Uterus (tissue), 2 donors: Measurements from ENCODE around the gene GALNT9.

Experiments used
- POLR2A ChIP-seq, 2 donors: fragments of 450-650 bp; IDR thresholded peaks; one replicate each; pipeline ENCODE4 v1.6.1; 2016; ENCODE audit warnings: antibody characterized with exemption in 2 of 2, mild to moderate bottlenecking in 1 of 2, moderate library complexity in 1 of 2
- TF ChIP-seq, protein P1 (sequence below), 4 experiments: fragments of 200-600 bp in 2 of 4; fragments of 450-650 bp in 2 of 4; sonication (generic) in 2 of 4; IDR thresholded peaks; one replicate each; pipeline ENCODE4 v1.5.1; 2016 to 2019; ENCODE audit warnings: antibody characterized with exemption in 4 of 4, mild to moderate bottlenecking in 2 of 4, moderate library complexity in 1 of 4

GRCh38 chr12:132239392-132239791, 90.0 kb downstream of the GALNT9 start:
- TF ChIP-seq POLR2A (IDR thresholded peaks at IDR 0.05) = no peak
- TF ChIP-seq, protein P1, sequence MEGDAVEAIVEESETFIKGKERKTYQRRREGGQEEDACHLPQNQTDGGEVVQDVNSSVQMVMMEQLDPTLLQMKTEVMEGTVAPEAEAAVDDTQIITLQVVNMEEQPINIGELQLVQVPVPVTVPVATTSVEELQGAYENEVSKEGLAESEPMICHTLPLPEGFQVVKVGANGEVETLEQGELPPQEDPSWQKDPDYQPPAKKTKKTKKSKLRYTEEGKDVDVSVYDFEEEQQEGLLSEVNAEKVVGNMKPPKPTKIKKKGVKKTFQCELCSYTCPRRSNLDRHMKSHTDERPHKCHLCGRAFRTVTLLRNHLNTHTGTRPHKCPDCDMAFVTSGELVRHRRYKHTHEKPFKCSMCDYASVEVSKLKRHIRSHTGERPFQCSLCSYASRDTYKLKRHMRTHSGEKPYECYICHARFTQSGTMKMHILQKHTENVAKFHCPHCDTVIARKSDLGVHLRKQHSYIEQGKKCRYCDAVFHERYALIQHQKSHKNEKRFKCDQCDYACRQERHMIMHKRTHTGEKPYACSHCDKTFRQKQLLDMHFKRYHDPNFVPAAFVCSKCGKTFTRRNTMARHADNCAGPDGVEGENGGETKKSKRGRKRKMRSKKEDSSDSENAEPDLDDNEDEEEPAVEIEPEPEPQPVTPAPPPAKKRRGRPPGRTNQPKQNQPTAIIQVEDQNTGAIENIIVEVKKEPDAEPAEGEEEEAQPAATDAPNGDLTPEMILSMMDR (IDR thresholded peaks at IDR 0.05) = no peak
